Measurements from ENCODE around the gene AKAP17A.
"Not testable (repeated sequence)": the region's sequence is repeated elsewhere in the genome, so short reads cannot be mapped to it uniquely, and the experiment has no call there.

The AKAP17A gene, protein sequence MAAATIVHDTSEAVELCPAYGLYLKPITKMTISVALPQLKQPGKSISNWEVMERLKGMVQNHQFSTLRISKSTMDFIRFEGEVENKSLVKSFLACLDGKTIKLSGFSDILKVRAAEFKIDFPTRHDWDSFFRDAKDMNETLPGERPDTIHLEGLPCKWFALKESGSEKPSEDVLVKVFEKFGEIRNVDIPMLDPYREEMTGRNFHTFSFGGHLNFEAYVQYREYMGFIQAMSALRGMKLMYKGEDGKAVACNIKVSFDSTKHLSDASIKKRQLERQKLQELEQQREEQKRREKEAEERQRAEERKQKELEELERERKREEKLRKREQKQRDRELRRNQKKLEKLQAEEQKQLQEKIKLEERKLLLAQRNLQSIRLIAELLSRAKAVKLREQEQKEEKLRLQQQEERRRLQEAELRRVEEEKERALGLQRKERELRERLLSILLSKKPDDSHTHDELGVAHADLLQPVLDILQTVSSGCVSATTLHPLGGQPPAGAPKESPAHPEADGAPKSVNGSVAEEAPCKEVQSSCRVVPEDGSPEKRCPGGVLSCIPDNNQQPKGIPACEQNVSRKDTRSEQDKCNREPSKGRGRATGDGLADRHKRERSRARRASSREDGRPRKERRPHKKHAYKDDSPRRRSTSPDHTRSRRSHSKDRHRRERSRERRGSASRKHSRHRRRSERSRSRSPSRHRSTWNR

DNA sequence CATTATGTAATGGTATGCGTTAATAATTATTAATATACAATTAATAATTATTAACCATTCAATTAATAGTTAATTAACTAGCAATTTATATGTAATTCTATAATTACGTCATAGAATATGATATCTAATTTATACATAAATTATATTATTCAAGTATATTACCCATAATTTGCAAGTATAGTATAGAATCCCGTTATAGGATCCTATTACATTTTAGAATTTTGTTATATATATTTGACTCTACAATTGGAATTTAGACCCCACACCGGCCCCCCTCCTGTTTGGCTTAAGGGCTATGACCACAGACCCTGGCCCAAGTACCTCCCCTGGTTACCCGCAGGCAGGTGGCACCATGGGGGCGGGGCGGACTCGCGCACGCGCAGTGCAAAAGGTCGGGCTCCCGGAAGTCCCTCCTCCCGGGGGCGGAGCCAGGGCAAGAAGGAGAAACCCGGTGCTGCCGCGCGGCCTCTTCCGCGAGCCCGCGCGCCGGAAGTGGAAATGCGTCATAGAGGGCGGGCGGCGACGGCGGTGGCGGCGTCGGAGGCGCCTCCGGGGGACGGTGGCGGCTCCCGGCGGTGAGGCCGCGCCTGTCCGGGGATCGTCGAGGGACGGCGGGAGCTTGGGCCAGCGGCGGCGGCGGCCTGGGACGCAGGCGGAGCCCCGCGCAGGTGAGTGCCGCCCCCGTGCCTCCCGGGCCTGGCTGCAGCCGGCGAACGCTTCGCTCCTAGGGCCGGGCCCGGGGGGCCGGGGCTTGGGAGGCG, at the start of gene AKAP17A:
Gene AKAP17A (plus strand): TSS at position 503 of the 761 bp plus-strand sequence. CDS start 1,859 bp downstream, outside the sequence.
- peak; percentile 78 for DNase-seq

DNA sequence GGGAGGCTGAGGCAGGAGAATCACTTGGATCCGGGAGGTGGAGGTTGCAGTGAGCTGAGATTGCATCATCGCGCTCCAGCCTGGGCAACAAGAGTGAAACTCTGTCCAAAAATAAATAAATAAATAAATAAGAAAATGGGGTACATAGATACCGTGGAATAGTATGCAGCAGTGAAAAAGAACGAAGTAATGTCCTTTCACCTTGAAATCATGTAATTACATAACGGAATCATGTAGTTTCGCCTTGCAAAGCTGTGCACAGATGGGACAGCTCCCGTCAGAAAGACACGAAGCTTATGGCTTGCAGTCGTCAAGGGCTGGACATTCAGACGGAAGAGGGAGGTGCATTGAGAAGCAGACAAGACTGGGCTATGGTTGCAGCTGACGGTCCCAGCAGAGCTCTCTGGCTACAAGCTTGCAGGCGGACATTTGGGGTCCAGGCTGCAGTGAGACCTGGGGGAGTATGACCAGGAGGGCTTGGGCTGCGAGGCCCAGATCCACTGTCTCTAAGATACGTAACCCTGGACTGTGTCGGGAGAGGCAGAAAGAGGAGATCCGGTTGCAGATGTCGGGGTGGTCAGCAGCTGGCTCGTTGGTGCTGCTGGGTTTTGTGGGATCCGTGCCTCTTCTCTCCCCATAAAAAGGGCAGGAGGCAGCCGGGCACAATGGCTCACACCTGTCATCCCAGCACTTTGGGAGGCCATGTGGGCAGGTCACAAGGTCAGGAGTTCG, 48.2 kb upstream of the AKAP17A start:
- no peak for DNase-seq

DNA sequence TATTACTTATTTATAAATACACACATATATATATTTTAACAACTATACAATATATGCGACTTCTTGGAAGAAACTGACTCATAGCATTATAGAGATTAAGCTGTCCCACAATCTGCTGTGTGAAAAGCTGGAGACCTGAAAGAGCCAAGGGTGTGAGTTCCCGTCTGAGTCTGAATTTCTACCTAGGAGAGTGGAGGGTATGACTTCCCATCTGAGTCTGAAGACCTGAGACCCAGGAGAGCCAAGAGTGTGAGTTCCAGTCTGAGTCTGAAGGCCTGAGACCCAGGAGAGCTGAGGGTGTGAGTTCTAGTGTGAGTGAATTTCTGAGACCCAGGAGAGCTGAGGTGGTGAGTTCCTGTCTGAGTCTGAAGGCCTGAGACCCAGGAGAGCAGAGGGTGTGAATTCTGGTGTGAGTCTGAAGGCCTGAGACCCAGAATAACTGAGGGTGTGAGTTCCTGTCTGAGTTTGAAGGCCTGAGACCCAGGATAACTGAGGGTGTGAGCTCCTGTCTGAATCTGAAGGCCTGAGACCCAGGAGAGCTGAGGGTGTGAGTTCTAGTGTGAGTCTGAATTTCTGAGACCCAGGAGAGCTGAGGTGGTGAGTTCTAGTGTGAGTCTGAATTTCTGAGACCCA, 45.5 kb upstream of the AKAP17A start:
- DNase-seq = no peak

DNA sequence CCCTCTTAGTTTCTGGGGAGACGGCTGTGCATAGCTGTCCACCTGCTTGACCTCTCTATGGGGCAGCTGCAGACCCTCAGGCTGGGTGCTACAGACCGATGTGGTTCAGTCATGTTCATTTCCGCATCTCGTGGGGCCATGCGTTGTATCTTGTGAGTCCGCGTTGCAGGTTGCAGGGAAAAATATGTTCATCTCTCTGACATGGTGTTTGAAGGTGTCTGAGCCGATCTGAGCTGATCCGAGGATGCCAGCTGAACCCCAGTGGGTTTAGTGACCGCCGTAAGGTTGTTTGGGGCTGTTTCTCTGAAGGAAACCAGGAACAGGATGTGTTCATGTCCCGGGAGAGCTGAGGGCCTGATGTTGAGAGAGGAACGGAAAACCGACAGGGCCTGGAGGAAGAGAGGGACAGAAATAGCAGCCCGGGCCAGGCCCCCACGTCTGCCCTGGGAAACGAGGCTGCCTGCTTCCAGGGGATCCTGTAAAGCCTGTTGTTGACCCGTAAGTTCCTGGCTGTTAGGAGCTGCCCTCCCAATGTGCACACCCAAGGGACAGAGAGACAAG, 44.6 kb upstream of the AKAP17A start:
- DNase-seq = no peak

DNA sequence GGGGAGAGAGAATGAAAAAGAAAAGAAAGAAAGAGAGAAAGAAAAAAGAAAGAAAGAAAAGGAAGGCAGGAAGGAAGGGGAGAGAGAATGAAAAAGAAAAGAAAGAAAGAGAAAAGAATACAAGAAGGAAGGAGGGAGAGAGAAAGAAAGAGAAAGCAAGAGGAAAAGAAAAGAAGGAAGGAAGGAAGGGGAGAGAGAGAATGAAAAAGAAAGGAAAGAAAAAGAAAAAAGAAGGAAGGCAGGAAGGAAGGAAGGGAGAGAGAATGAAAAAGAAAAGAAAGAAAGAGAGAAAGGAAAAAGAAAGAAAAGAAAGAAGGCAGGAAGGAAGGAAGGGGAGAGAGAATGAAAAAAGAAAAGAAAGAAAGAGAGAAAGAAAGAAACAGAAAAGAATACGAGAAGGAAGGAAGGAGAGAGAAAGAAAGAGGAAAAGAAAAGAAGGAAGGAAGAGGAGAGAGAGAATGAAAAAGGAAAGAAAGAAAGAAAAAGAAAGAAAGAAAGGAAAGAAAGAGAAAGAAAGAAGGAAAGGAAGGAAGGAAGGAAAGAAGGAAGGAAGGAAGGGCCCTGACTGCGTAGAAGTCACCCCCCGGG, 39.4 kb upstream of the AKAP17A start:
- no peak for DNase-seq

DNA sequence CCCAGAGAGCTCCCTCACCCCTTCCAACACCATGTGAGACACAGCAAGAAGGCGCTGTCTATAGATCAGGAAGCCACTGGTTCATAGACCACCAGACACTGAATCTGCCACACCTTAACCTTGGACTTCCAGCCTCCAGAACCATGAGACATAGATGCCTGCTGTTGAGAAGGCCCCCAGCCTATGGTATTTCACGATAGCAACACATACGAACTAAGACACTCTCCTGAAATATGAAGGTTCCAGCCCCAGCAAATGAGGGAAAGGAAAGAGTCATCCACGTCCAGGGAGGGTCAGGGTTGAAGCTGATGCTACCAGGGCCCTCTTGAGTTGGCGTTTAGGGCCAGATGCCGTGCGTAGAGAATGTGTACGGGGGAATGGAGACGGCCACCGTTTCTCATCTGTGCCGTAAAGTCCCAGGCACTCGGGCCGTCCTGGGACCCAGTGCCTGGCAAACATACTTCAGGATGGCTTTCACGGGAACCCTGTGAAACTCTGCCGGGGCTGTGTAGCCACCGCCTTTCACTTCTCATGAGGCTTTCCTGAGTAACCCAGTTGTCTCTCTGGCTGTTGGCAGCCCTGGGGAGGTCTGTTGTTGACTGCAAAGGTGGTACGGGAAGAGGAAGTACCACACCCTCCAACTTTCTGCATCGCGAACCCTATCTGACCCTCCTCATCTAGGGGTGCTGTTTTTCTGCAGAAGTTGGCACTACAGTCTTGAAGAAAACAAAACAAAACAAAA, 36.8 kb upstream of the AKAP17A start:
- no peak for DNase-seq

DNA sequence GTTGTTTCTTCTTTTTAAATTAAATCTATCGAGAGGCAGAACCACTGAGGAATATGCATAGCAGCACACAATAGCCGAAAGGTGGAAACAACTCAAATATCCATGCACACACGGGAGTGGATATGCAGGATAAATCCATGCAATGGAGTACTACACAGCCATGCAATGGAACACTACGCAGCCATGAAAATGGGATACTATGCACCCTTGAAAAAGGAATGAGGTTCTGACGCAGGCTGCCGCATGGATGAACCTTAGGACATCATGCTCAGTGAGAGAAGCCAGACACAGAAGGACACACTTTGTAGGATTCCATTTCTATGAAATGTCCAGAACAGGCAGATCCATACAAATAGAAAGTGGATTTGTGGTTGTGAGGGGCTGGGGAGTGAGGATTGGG, 36.0 kb upstream of the AKAP17A start:
- no peak for DNase-seq

DNA sequence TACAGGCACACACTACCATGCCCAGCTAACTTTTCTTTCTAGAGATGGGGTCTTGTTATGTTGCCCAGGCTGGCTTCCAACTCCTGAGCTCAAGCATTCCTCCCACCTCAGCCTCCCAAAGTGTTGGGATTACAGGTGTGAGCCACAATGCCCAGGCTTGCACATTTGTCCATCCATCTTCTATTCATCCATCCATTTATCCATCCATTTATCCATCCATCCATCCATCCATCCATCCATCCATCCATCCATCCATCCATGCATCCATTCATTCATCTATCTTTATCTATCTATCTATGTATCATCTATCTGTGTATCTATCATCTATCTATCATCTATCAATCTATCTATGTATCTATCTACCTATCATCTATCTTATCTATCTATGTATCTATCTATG, 34.0 kb upstream of the AKAP17A start:
- DNase-seq = not testable (repeated sequence)

DNA sequence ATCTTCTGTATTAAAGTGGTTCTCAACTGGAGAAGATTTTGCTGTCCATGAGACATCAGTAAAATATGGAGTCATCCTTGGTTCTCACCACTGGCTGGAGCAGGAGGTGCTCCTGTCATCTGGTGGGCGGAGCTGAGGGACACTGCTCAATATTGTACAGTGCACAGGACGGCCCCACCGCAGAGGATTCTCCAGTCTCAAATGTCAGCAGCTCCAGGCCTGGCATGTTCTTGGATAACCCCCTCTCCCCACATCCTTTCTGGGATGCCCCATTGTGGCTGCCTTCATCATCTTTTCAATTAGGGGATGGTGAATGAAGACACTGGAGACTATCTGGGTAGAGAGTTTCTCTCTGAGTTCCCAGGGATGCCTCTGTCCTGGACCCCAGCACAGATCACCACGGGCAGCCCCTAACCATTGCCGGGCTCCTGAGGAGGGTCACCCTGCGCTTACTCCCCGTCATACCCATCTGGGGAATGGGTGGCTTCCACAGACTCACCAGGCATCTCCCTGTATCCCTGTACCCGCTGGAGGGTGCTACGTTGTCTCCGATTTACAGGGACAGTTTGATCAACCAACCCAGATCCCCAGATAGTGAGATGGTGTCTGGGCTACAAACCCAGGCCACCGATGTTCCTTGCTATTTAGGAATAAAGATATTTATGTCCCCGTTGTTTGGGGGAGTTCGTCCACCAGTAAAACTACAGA, 32.5 kb upstream of the AKAP17A start:
- DNase-seq = no peak

DNA sequence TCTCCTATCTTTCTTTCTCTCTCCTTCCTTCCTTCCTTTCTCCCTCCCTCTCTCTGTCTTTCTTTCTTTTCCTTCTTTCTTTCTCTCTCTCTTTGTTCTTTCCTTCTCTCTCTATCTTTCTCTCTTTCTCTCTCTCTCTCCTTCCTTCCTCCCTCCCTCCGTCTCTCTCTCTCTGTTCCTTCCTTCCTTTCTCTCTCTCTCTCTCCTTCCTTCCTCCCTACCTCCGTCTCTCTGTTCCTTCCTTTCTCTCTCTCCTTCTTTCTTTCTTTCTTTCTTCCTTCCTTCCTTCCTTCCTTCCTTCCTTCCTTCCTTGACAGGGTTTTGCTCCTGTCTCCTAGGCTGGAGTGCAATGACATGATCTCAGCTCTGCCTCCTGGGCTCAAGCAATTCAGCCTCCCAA, 30.2 kb upstream of the AKAP17A start:
- no peak for DNase-seq

DNA sequence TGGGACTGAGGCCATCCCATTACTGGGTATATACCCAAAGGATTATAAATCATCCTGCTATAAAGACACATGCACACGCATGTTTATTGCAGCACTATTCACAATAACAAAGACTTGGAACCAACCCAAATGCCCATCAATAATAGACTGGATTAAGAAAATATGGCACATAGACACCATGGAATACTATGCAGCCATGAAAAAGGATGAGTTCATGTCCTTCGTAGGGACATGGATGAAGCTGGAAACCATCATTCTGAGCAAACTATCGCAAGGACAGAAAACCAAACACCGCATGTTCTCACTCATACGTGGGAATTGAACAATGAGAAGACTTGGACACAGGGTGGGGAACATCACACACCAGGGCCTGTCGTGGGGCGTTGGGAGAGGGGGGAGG, 27.3 kb upstream of the AKAP17A start:
- DNase-seq = not testable (repeated sequence)

DNA sequence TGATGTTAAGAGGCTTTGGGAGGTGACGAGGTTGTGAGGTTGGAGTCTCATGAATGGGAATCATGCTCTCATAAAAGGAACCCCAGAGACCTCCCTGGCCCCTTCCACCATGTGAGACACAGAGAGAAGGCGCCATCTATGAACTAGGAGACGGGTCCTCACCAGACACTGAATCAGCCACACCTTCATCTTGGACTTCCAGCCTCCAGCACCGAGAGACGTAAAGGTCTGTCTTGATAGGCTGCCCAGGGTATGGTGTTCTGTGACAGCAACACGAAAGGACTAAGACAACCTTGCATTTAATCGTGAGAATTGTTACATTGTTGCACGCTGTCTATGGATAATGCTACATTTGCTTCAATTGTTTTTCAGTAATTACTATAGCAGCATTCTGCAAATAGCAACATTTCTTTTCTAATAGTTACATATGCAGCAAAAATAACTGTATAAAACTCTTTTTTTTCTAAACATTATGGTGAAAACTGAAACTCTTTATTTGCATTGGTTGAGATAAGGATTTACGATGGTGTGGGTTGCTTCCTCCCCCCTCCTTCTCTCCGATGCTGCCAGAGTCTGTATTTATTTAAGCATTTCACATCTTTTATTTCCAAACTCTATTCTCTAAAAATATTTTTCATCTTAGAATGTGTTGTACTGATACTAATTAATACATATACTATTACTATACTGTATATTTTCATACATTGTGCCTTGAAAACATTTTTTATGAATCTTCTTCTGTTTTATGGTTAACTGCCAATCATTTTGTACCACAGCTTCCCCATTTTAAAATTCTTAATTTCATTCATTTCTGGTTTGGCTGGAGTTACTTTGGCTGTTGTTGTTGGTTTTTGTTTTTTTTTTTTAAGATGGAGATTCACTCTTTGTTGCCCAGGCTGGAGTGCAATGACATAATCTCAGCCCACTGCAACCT, 26.4 kb upstream of the AKAP17A start:
- DNase-seq = no peak

DNA sequence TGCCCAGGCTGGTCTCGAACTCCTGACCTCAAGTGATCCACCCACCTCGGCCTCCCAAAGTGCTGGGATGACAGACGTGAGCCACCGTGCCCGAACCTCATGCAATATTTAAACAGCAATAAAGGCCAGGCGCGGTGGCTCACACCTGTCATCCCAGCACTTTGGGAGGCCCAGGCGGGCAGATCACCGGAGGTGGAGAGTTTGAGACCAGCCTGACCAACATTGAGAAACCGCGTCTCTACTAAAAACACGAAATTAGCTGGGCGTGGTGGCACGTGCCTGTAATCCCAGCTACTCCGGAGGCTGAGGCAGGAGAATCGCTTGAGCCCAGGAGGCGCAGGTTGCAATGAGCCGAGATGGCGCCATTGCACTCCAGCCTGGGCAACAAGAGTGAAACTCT, 17.2 kb upstream of the AKAP17A start:
- DNase-seq = not testable (repeated sequence)

DNA sequence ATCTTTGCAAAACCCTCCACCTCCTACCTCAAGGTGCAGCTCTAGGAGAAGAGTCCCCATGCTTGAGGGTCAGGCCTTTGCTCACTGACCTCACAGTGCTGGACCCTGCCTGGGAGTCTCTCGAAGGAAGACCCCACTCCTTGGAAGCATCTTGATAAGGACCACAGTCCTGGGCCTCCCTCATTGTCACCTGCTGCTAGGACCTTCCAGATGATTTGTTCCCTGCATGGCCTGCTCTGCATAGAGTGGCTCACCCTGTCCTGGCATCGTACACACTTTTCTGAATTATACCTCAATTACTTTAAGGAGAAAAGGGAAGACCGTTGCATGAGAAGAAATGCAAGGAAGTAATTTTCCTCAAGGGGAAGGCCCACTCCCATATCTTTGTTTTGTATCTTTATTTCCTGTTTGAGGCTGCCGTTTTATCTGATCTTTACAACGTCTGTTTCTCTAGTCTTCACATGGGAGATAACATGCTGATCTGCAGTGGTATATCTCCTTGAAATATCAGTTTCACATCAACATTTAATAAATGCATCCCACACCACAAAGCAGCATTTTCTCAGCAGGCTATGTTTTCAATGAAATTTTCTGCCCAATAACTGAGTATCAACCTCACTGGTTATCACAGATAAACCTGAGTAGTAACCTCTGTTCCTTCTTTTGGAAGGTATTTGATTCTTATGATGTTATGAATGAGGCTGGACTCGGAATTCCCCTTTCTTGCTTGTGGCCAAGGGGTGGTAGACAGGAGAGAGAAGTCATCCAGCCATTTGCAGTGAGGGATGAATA, 15.0 kb upstream of the AKAP17A start:
- no peak for DNase-seq

DNA sequence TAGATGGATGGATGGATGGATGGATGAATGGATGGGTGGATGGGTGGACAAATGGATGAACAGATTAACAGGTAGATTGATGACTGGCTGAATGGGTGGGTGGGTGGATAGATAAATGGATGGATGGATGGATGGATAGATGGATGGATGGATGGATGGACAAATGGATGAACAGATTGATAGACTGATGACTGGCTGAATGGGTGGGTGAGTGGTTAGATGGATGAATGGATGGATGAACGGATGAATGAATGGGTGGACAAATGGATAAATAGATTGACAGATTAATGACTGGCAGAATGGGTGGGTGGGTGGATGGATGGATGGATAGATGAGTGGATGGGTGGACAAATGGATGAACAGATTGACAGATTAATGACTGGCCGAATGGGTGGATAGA, 13.6 kb upstream of the AKAP17A start:
- DNase-seq = no peak

DNA sequence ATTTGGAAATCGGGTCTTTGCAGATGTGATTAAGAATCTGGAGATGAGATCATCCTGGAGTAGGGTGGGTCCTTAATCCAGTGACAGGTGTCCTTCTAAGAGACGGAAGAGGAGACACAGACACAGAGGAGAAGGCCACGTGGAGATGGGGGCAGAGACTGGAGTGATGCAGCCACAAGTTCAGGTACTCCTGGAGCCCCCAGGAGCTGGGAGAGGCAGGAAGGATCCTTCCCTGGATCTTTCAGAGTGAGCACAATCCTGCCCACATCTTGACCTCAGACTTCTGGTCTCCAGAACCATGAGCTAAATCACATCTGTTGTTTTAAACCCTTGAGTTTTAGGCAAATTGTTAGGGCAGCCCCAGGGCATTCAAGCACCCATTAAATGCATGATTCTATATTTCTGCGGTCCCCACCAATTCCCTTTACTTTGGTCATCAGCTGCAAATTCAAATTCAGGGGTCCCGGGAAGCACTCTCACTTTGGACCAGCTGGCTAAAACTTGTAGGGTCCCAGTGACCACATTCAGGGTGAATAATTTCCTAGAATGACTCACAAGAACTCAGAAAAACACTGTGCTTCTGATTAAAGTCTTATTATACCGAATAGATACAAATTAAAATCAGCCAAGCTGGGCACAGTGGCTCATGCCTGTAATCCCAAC, 12.8 kb upstream of the AKAP17A start:
- no peak for DNase-seq

DNA sequence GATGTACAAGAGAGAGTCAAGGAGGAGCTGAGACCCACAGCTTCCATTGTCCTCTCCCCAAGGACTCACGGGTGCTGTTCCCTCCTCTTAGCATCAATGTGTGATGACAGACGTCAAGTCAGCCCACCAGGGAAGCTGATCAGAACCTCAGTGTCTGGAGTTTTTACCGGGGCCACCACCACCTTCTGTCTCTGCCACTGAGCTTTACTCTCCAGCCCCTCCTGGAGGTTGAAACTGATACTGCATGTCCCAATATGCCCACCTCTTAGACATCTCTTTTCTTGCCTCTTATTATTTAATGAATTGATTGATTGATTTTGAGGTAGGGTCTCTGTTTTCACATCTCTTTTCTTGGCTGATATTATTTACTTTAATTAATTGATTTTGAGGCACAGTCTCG, 10.3 kb upstream of the AKAP17A start:
- no peak for DNase-seq

All from DMS79 (cell line).